ENCODE measurements around the gene PRDM11. TPM values are rescaled to one million over a fixed set of nuclear protein-coding genes. Genes with fewer than 3 reads are reported as not detected.

The PRDM11 gene
- polyA plus RNA-seq, 1 experiment: 2.6 TPM

GRCh38 chr11:45165806-45166603, 19.6 kb downstream of the PRDM11 start:
- DNase-seq (ENCODE audit: low read depth, low spot score): no peak
- TF ChIP-seq CTCF (IDR thresholded peaks at IDR 0.05; ENCODE audit: low read depth, low read length): no peak
- CTCF ChIA-PET: interaction anchor here (0.6 to 1.2 kb wide), 3 partner anchors 55 to 235 kb away, joined by 4 to 6 read pairs (median 6); no protein-coding TSS in a partner anchor

GRCh38 chr11:45166604-45166897, 20.1 kb downstream of the PRDM11 start:
- TF ChIP-seq CTCF (IDR thresholded peaks at IDR 0.05; ENCODE audit: low read depth, low read length): no peak
- H3K27ac ChIP-seq (ENCODE audit: low read depth, low read length): no peak overlapping the region
- DNase-seq (ENCODE audit: low read depth, low spot score): no peak
- CTCF ChIA-PET: interaction anchor here (0.6 to 1.2 kb wide), 3 partner anchors 56 to 235 kb away, joined by 4 to 6 read pairs (median 6); no protein-coding TSS in a partner anchor
- no peaks in the 10 kb centered on the region; the same call in 1 of the 2 replicates for H3K9me3 ChIP-seq (ENCODE audit: control insufficient read depth, insufficient read depth, low read length)
- POLR2A ChIA-PET: no interaction called here
- H3K4me3 ChIP-seq (ENCODE audit: low read depth, low read length): no peak overlapping the region
- H3K27me3 ChIP-seq (ENCODE audit: control insufficient read depth, insufficient read depth, low read length): no peaks in the 10 kb centered on the region

More at GRCh38 chr11:45165806-45166603, 19.6 kb downstream of the PRDM11 start:
- Histone ChIP-seq H3K27me3 (ENCODE audit: control insufficient read depth, insufficient read depth, low read length) (no peaks in the 10 kb centered on the region), H3K9me3 (ENCODE audit: control insufficient read depth, insufficient read depth, low read length) (no peaks in the 10 kb centered on the region; the same call in 1 of the 2 replicates), H3K27ac (ENCODE audit: low read depth, low read length) (no peak overlapping the region), H3K4me3 (ENCODE audit: low read depth, low read length) (no peak overlapping the region)
- POLR2A ChIA-PET: no interaction called here

- Histone ChIP-seq H3K27ac (ENCODE audit: low read depth, low read length) (no peak overlapping the region), H3K9me3 (ENCODE audit: control insufficient read depth, insufficient read depth, low read length) (no peaks in the 10 kb centered on the region; the same call in 1 of the 2 replicates), H3K27me3 (ENCODE audit: control insufficient read depth, insufficient read depth, low read length) (no peaks in the 10 kb centered on the region), H3K4me3 (ENCODE audit: low read depth, low read length) (no peak overlapping the region)
- no peak for TF ChIP-seq CTCF (IDR thresholded peaks at IDR 0.05; ENCODE audit: low read depth, low read length)
- no peak for DNase-seq (ENCODE audit: low read depth, low spot score)
- ChIA-PET CTCF (interaction anchor here (1.2 kb wide), 1 partner anchor 57 kb away, joined by 6 read pairs; no protein-coding TSS in a partner anchor), POLR2A (no interaction called here)
These were observed 20.8 kb downstream of the PRDM11 start for GRCh38 chr11:45167283-45167682.

- CTCF ChIA-PET: no interaction called here
- Histone ChIP-seq H3K27ac (ENCODE audit: low read depth, low read length) (no peak overlapping the region), H3K9me3 (ENCODE audit: control insufficient read depth, insufficient read depth, low read length) (no peaks in the 10 kb centered on the region; the same call in 1 of the 2 replicates), H3K4me3 (ENCODE audit: low read depth, low read length) (no peak overlapping the region), H3K27me3 (ENCODE audit: control insufficient read depth, insufficient read depth, low read length) (peaks cover 2% of the 10 kb centered on the region)
- no peak for DNase-seq (ENCODE audit: low read depth, low spot score)
- no peak for TF ChIP-seq CTCF (IDR thresholded peaks at IDR 0.05; ENCODE audit: low read depth, low read length)
- POLR2A ChIA-PET: no interaction called here
These were observed 22.1 kb downstream of the PRDM11 start for GRCh38 chr11:45168366-45169130.
